Mucosa of descending colon (tissue), 3 donors: ENCODE measurements around the gene CCN5. TPM values are rescaled to one million over a fixed set of nuclear protein-coding genes. Genes with fewer than 3 reads are reported as not detected.

ENCODE experiments used
- ATAC-seq: fragments of 200-7000 bp; cut with Tn5 transposase; one replicate; pipeline ENCODE4 v1.9.1; 2020; ENCODE audit warnings: mild to moderate bottlenecking, moderate library complexity
- DNase-seq, 3 donors: peaks; one replicate each; pipeline ENCODE4 v3.0.0-alpha.2; 2020
- H3K36me3 ChIP-seq: fragments of 200-600 bp; one replicate; pipeline ENCODE4 v1.8.0; 2021; ENCODE audit warnings: low read depth, mild to moderate bottlenecking
- H3K4me1 ChIP-seq: fragments of 200-600 bp; one replicate; pipeline ENCODE4 v1.8.0; 2021; ENCODE audit warnings: low read depth, mild to moderate bottlenecking
- H3K4me3 ChIP-seq: fragments of 200-600 bp; one replicate; pipeline ENCODE4 v1.8.0; 2021; ENCODE audit warnings: mild to moderate bottlenecking
- H3K9me3 ChIP-seq: fragments of 200-600 bp; one replicate; pipeline ENCODE4 v1.8.0; 2021; ENCODE audit warnings: mild to moderate bottlenecking
- intact Hi-C, 2 donors: fragments of 100-400 bp; cut with DNase I in 1 of 2; cut with micrococcal nuclease in 1 of 2; formaldehyde crosslinking; loops; one replicate each; pipeline versions ENCODE4 v1.11.0 to v1.11.1; 2022; cut with DNase I, micrococcal nuclease
- total RNA-seq, 3 donors: library from RNA; stranded (reverse); fragmentation: NEBNext Ultra II Directional in 2 of 3; extraction: Animal tissue kit (Norgen Biotek cat#: 25700) in 2 of 3; gene quantifications; one replicate each; pipeline versions ENCODE4 v1.2.1 to v1.2.4, GENCODE V29; 2021 to 2023
- TF ChIP-seq, protein P1 (sequence below): fragments of 200-600 bp; IDR thresholded peaks from one replicate; pipeline ENCODE4 v1.8.0; 2022; ENCODE audit warnings: antibody characterized with exemption, mild to moderate bottlenecking
- donor health status: DM: no; HTN: no; CAD: no; lungs with moderate emphysema.
- donor health status: DM: no; HTN: no; CAD: no.
- donor health status: DM: no; HTN: yes; CAD: no.

CCN5 gene
- total RNA-seq, 3 donors from 2014 or later = 1.7 to 6.3 (median 4.2) TPM

DNA sequence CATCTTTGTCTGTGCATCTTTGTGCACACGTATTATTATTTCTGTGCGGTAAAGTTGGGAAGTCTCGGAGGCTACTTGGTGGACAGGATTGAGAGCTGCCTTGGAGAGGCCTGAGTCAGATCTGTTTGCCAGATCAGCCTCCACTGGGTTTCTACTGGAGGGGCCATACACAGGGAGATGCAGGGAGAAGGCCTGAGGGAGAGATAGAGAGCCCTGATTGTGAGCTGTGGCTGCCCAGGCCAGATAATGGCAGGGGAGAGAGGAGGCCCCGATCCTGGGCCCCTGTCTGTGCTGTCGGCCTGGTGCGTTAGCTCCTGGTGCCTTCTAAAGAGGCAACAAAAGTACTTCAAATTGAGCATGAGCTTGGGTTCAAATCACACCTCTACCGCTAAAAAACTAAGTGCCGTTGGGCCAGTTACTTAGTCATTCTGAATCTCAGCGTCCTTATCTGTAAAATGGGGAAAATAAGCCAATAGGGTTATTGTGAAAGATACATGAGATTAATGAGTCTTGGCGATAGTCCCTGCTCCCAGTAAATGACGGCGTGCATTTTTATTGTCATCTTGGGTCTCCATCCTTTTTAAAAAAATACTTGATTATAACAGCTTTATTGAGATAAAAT lies 36.1 kb upstream of the CCN5 start:
- H3K36me3 ChIP-seq = no peaks in the 10 kb centered on the region
- TF ChIP-seq, protein P1, sequence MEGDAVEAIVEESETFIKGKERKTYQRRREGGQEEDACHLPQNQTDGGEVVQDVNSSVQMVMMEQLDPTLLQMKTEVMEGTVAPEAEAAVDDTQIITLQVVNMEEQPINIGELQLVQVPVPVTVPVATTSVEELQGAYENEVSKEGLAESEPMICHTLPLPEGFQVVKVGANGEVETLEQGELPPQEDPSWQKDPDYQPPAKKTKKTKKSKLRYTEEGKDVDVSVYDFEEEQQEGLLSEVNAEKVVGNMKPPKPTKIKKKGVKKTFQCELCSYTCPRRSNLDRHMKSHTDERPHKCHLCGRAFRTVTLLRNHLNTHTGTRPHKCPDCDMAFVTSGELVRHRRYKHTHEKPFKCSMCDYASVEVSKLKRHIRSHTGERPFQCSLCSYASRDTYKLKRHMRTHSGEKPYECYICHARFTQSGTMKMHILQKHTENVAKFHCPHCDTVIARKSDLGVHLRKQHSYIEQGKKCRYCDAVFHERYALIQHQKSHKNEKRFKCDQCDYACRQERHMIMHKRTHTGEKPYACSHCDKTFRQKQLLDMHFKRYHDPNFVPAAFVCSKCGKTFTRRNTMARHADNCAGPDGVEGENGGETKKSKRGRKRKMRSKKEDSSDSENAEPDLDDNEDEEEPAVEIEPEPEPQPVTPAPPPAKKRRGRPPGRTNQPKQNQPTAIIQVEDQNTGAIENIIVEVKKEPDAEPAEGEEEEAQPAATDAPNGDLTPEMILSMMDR = no peak
- H3K4me1 ChIP-seq = no peaks in the 10 kb centered on the region
- intact Hi-C loops = no loop called here
- DNase-seq (no peak), ATAC-seq (no peak)
- no peaks in the 10 kb centered on the region for H3K9me3 ChIP-seq
- no peak overlapping the region for H3K4me3 ChIP-seq

DNA sequence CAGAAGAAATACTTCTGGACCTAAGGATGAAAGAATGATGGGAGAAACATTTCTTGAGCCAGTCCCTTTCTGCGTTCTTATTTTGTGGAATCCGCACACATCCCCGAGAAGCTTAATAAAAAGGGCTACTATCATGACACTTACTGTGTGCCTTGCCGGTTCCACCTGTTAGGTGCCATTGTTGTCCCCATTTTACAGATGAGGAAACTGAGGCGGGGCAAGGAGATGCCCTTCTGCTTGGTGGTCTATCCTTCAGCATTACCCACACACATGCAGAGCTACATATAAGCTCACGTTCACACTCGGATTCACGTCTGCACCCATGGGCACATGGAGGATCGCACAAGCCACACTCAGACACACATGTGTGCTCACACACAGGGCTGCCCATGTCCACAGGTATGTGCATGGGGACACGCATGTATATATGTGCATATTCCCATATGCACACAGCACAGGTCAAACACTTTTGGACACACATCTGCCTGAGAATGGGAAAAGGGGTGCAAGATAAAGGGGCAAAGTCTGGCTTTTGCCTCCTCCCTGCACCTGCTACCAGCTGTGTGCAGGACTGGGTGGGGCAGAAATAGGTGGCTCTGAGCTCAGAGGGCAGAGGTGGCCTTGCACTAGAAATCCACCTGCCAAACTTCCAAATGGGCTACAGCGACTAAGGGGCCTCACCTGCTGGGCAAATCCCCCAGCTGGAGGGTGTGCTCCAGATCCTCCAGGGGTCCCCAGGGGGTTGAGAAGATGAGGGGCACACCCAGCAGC lies 33.2 kb upstream of the CCN5 start:
- H3K4me3 ChIP-seq = no peak overlapping the region
- intact Hi-C loops = loop anchor here in 1 of 2 donors (10.0 kb wide), 1 partner anchor 183 kb away; no protein-coding TSS in a partner anchor
- H3K9me3 ChIP-seq = no peaks in the 10 kb centered on the region
- TF ChIP-seq, protein P1 = no peak
- no peaks in the 10 kb centered on the region for H3K36me3 ChIP-seq
- ATAC-seq = peak; percentile 48
- no peak for DNase-seq
- H3K4me1 ChIP-seq = no peaks in the 10 kb centered on the region

DNA sequence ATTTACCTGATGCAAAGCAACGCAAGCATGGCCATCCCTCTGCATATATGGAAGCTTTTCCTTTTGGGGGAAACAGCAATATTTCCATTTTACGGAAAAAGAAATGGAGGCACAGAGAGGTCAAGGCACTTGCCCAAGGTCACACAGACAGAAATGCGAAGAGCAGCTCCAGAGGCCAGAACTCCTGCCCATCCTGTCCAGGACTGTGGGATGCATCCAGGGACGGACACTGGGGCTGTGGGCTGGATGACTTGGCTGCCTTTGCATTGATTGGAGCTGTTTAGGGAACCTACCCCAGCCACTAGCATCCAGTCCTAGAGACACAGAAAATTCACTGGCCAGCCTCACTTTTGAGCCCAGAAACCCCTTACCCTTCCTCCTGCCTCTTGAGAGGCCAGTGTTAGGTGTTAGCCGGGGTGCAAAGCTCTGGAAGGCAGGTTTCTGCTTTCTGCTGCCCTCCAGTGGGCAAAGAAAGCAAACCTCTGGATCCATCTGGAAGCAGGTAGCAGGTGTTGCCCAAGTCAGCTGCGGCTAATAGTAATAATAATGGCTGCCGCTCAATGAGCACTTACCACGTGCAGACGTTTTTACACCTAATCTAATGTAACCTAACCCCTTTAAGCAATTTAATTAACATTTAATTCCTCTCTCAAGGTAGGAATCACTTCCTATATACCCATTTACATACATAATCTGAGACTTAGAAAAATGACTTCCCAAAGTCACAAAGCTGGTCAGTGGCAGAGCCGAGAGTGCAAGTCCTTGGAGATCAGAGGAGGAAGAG lies 31.7 kb upstream of the CCN5 start:
- TF ChIP-seq, protein P1 = peak; percentile 68
- ATAC-seq (peak; percentile 81), DNase-seq (peak in 2 of 3 donors; percentile 62 to 82)
- H3K9me3 ChIP-seq = no peaks in the 10 kb centered on the region
- no peaks in the 10 kb centered on the region for H3K36me3 ChIP-seq
- H3K4me3 ChIP-seq = no peak overlapping the region
- no peaks in the 10 kb centered on the region for H3K4me1 ChIP-seq
- intact Hi-C loops = loop anchor here in 1 of 2 donors (2.0 to 10.0 kb wide), 2 partner anchors 49 to 181 kb away; no protein-coding TSS in a partner anchor

DNA sequence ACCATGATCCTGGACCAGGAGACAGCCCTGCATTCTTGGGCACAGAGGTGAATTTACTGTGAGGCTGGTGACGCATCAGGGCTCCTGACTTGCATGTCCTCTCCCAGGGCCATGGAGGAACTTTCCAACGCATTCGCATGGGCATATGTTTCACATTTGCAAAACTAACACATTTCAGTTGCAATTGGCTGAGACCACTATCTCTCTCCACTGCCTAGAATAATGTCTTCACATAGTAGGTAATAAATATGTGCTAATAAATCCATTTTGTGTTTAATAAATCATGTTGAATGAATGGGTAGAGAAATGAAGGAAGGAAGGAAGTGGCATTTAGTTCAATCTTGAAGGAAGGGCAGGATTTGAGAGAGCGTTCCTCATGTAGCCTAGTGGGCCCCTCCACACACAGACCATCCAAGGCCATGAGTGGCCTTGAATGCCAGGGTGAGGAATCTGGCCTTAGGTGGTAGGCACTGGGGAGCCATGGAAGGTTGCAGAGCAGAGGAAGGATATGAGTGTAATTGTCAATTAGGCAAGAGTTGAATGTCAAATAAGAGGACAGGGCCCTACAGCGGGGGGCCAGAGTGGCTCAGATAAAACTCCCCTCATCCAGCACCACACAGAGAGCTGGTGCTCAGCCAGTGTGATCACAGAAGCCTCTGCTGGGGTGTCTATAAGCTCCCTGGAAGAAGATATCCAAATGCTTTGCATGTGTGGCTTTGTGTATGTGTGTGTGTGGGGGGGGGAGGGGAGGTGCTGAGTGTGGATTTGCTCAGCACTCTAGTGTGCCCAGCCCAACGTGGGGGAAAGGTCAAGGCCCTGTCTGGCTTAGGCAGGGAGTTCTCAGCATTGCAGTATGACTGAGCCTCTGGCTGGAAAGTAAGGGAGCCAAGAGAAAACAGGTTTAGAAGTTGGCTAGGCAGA lies 30.9 kb upstream of the CCN5 start:
- TF ChIP-seq, protein P1 = no peak
- ATAC-seq (peak; percentile 31), DNase-seq (peak in 2 of 3 donors; percentile 38 to 46)
- Histone ChIP-seq H3K9me3 (no peaks in the 10 kb centered on the region), H3K36me3 (no peaks in the 10 kb centered on the region), H3K4me1 (no peaks in the 10 kb centered on the region), H3K4me3 (no peak overlapping the region)
- intact Hi-C loops = loop anchor here in 1 of 2 donors (2.0 to 10.0 kb wide), 2 partner anchors 48 to 180 kb away; no protein-coding TSS in a partner anchor
